Suprapubic skin (tissue), 4 donors: ENCODE data around the gene PGAP6. TPM values are rescaled to one million over a fixed set of nuclear protein-coding genes. Genes with fewer than 3 reads are reported as not detected.
"Not testable (repeated sequence)": the region's sequence is repeated elsewhere in the genome, so short reads cannot be mapped to it uniquely, and the experiment has no call there.

Experiments used
- DNase-seq, 2 donors: peaks; one replicate each; pipeline ENCODE4 v3.0.0-alpha.2; 2019; ENCODE audit warnings: low spot score in 2 of 2
- H3K27ac ChIP-seq: fragments of 200-600 bp; sonication (generic); one replicate; pipeline ENCODE4 v1.5.1; 2019
- H3K27me3 ChIP-seq: fragments of 200-600 bp; sonication (generic); one replicate; pipeline ENCODE4 v1.5.1; 2019
- H3K36me3 ChIP-seq: fragments of 200-600 bp; sonication (generic); one replicate; pipeline ENCODE4 v1.5.1; 2019
- H3K4me1 ChIP-seq: fragments of 200-600 bp; sonication (generic); one replicate; pipeline ENCODE4 v1.5.1; 2019
- H3K4me3 ChIP-seq: fragments of 200-600 bp; sonication (generic); one replicate; pipeline ENCODE4 v1.5.1; 2019; ENCODE audit warnings: mild to moderate bottlenecking
- H3K9me3 ChIP-seq: fragments of 200-600 bp; sonication (generic); one replicate; pipeline ENCODE4 v1.5.1; 2019
- CTCF ChIP-seq, 2 donors: fragments of 200-600 bp in 1 of 2; fragments of 450-650 bp in 1 of 2; sonication (generic) in 1 of 2; IDR thresholded peaks; one replicate each; pipeline ENCODE4 v1.5.1; 2016 to 2019; ENCODE audit warnings: antibody characterized with exemption in 2 of 2, mild to moderate bottlenecking in 1 of 2, moderate library complexity in 1 of 2
- EP300 ChIP-seq: sonication (generic); formaldehyde crosslinking; IDR thresholded peaks from one replicate; pipeline ENCODE4 v1.6.1; 2017; ENCODE audit warnings: antibody characterized with exemption
- POLR2A ChIP-seq, 2 donors: fragments of 450-650 bp; IDR thresholded peaks; one replicate each; pipeline ENCODE4 v1.6.1; 2017; ENCODE audit warnings: antibody characterized with exemption in 2 of 2, mild to moderate bottlenecking in 2 of 2, moderate library complexity in 2 of 2
- POLR2AphosphoS5 ChIP-seq, 3 donors: sonication (generic); formaldehyde crosslinking; IDR thresholded peaks; one replicate each; pipeline ENCODE4 v1.6.1; 2017; ENCODE audit warnings: antibody characterized with exemption in 3 of 3
- WGBS: methylation state at CpG from one replicate; pipeline ENCODE4 v1.1.5; 2018; 5-methylcytosine and 5-hydroxymethylcytosine counted together
- total RNA-seq, 4 donors: library from RNA; depleted of rRNA; stranded (reverse); fragments of >200 nt; gene quantifications; one replicate each; pipeline ENCODE4 v1.1.0, GENCODE V29; 2016

PGAP6 gene
- total RNA-seq, 4 donors from 2014 or later = 12.6 to 19.3 (median 15.5) TPM

- Histone ChIP-seq H3K36me3 (peaks cover 31% of the 10 kb centered on the region), H3K27me3 (no peaks in the 10 kb centered on the region), H3K4me3 (no peak overlapping the region), H3K27ac (no peak overlapping the region), H3K9me3 (no peaks in the 10 kb centered on the region), H3K4me1 (peaks cover 16% of the 10 kb centered on the region)
- peak in 1 of 2 donors; percentile 60 for DNase-seq
- 83% methylated on average over 9 of the region's 15 CpGs for WGBS
- TF ChIP-seq EP300 (no peak), CTCF (IDR thresholded peaks at IDR 0.05) (no peak), POLR2AphosphoS5 (IDR thresholded peaks at IDR 0.05) (no peak), POLR2A (IDR thresholded peaks at IDR 0.05) (no peak)
Measured at GRCh38 chr16:346587-346986, 35.2 kb downstream of the PGAP6 start.

- no peak for DNase-seq
- Histone ChIP-seq H3K27ac (no peak overlapping the region), H3K9me3 (no peaks in the 10 kb centered on the region), H3K4me3 (no peak overlapping the region), H3K36me3 (peaks cover 31% of the 10 kb centered on the region), H3K4me1 (peaks cover 10% of the 10 kb centered on the region), H3K27me3 (no peaks in the 10 kb centered on the region)
- 94% methylated on average over 11 of the region's 11 CpGs for WGBS
- TF ChIP-seq CTCF (IDR thresholded peaks at IDR 0.05) = no peak
- TF ChIP-seq EP300 = no peak
- no peak for TF ChIP-seq POLR2AphosphoS5 (IDR thresholded peaks at IDR 0.05)
- TF ChIP-seq POLR2A (IDR thresholded peaks at IDR 0.05) = no peak
Measured at GRCh38 chr16:345772-346171, 36.0 kb downstream of the PGAP6 start.

GRCh38 chr16:342455-343213 is 39.1 kb downstream of the PGAP6 start:
- DNase-seq = no peak
- TF ChIP-seq CTCF (IDR thresholded peaks at IDR 0.05) (no peak), POLR2A (IDR thresholded peaks at IDR 0.05) (no peak), POLR2AphosphoS5 (IDR thresholded peaks at IDR 0.05) (no peak), EP300 (no peak)
- peaks cover 11% of the 10 kb centered on the region for H3K4me1 ChIP-seq
- no peaks in the 10 kb centered on the region for H3K27me3 ChIP-seq
- H3K9me3 ChIP-seq = no peaks in the 10 kb centered on the region
- peaks cover 31% of the 10 kb centered on the region for H3K36me3 ChIP-seq
- no peak overlapping the region for H3K4me3 ChIP-seq
- WGBS = 89% methylated on average over 16 of the region's 18 CpGs
- no peak overlapping the region for H3K27ac ChIP-seq

- not testable (repeated sequence) for H3K9me3 ChIP-seq, DNase-seq, H3K4me3 ChIP-seq, H3K27ac ChIP-seq, H3K27me3 ChIP-seq
- H3K4me1 ChIP-seq = peaks cover 11% of the 10 kb centered on the region
- H3K36me3 ChIP-seq = peaks cover 26% of the 10 kb centered on the region
- 92% methylated on average over 11 of the region's 13 CpGs for WGBS
Measured at GRCh38 chr16:341974-342336, 39.8 kb downstream of the PGAP6 start.

- H3K4me1 ChIP-seq = peaks cover 11% of the 10 kb centered on the region
- H3K9me3 ChIP-seq, H3K27ac ChIP-seq: not testable (repeated sequence)
Measured at GRCh38 chr16:341095-341973, 40.4 kb downstream of the PGAP6 start.

GRCh38 chr16:340370-341091 is 41.2 kb downstream of the PGAP6 start:
- peak in 1 of 2 donors; percentile 57 for DNase-seq
- H3K9me3 ChIP-seq = no peaks in the 10 kb centered on the region
- peaks cover 11% of the 10 kb centered on the region for H3K4me1 ChIP-seq
- TF ChIP-seq POLR2A (IDR thresholded peaks at IDR 0.05) = no peak
- no peak for TF ChIP-seq CTCF (IDR thresholded peaks at IDR 0.05)
- no peak for TF ChIP-seq POLR2AphosphoS5 (IDR thresholded peaks at IDR 0.05)
- no peak for TF ChIP-seq EP300
- peaks cover 18% of the 10 kb centered on the region for H3K36me3 ChIP-seq
- H3K27ac ChIP-seq = no peak overlapping the region
- whole genome bisulfite sequencing = 93% methylated on average over 18 of the region's 23 CpGs
- H3K4me3 ChIP-seq = no peak overlapping the region
- no peaks in the 10 kb centered on the region for H3K27me3 ChIP-seq

More at GRCh38 chr16:341095-341973, 40.4 kb downstream of the PGAP6 start:
- not testable (repeated sequence) for H3K27me3 ChIP-seq, DNase-seq, H3K4me3 ChIP-seq
- peaks cover 23% of the 10 kb centered on the region for H3K36me3 ChIP-seq
- 98% methylated on average over 14 of the region's 47 CpGs for WGBS
